Kidney epithelial cell (primary cell): ENCODE measurements around the gene SEPHS1. TPM values are rescaled to one million over a fixed set of nuclear protein-coding genes. Genes with fewer than 3 reads are reported as not detected.
A peak's percentile ranks its signal among the peaks of the same experiment; 100 is the strongest.

Experiments
- DNase-seq: peaks from one replicate; pipeline ENCODE4 v3.0.0-alpha.2; 2010; ENCODE audit warnings: low read depth
- H3K27me3 ChIP-seq: 2 replicates; pipeline ENCODE4 v1.6.0; 2011; ENCODE audit warnings: low read length; ENCODE audit not compliant: control insufficient read depth, insufficient read depth
- H3K36me3 ChIP-seq: 2 replicates; pipeline ENCODE4 v1.5.1; 2011; ENCODE audit warnings: low read length; ENCODE audit not compliant: control insufficient read depth, insufficient read depth
- H3K4me3 ChIP-seq: 2 replicates; pipeline ENCODE4 v1.5.1; 2011; ENCODE audit warnings: low read depth, mild to moderate bottlenecking, control low read depth, low read length
- total RNA-seq: library from RNA; depleted of rRNA; stranded (reverse); fragments of >200 nt; gene quantifications from 2 replicates; pipeline ENCODE4 v1.2.3, GENCODE V29; 2015
- TF ChIP-seq, protein P1 (sequence below): IDR thresholded peaks from 2 replicates; pipeline ENCODE4 v1.5.1; 2011; ENCODE audit warnings: mild to moderate bottlenecking, moderate library complexity, low read length, control low read depth, inconsistent platforms; ENCODE audit not compliant: insufficient read depth, poor library complexity, severe bottlenecking

The SEPHS1 gene
- total RNA-seq: 48.9 and 56.8 TPM in 2 replicates

- Histone ChIP-seq H3K36me3 (peaks cover 2% of the 10 kb centered on the region), H3K27me3 (peaks cover 6% of the 10 kb centered on the region), H3K4me3 (peak within 1 kb of the TSS; percentile 82)
- DNase-seq: no peak
- TF ChIP-seq, protein P1, sequence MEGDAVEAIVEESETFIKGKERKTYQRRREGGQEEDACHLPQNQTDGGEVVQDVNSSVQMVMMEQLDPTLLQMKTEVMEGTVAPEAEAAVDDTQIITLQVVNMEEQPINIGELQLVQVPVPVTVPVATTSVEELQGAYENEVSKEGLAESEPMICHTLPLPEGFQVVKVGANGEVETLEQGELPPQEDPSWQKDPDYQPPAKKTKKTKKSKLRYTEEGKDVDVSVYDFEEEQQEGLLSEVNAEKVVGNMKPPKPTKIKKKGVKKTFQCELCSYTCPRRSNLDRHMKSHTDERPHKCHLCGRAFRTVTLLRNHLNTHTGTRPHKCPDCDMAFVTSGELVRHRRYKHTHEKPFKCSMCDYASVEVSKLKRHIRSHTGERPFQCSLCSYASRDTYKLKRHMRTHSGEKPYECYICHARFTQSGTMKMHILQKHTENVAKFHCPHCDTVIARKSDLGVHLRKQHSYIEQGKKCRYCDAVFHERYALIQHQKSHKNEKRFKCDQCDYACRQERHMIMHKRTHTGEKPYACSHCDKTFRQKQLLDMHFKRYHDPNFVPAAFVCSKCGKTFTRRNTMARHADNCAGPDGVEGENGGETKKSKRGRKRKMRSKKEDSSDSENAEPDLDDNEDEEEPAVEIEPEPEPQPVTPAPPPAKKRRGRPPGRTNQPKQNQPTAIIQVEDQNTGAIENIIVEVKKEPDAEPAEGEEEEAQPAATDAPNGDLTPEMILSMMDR: no peak
Measured at GRCh38 chr10:13348216-13349017, at the start of gene SEPHS1. Gene SEPHS1 (minus strand): TSS chr10:13348293. CDS start chr10:13344950, 3,343 bp downstream.

DNA sequence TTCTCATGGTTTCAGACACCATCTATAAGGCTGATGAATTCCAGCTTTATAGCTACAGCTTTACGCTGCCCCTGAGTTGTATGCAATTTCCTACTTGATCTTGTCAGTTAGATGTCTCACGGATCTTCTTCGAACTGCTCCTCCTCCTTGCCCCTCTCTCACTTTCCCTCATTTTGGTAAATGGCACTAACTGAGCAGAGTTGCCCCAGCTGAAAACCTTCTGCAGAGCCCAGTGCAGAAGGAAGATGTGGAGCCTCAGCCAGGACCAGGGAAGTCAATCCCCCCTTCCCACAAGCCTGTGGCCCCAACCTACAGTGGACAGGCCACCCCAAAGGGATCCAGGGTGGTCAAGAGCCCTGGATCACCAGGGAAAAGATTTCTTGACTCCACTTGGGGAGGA lies 49.0 kb upstream of the SEPHS1 start:
- no peak for DNase-seq
- Histone ChIP-seq H3K27me3 (no peaks in the 10 kb centered on the region), H3K4me3 (no peak overlapping the region), H3K36me3 (no peaks in the 10 kb centered on the region)
- TF ChIP-seq, protein P1: no peak

GRCh38 chr10:13396369-13396768 lies 48.3 kb upstream of the SEPHS1 start:
- H3K4me3 ChIP-seq: no peak overlapping the region
- H3K36me3 ChIP-seq: no peaks in the 10 kb centered on the region
- TF ChIP-seq, protein P1: no peak
- H3K27me3 ChIP-seq: no peaks in the 10 kb centered on the region
- no peak for DNase-seq

DNA sequence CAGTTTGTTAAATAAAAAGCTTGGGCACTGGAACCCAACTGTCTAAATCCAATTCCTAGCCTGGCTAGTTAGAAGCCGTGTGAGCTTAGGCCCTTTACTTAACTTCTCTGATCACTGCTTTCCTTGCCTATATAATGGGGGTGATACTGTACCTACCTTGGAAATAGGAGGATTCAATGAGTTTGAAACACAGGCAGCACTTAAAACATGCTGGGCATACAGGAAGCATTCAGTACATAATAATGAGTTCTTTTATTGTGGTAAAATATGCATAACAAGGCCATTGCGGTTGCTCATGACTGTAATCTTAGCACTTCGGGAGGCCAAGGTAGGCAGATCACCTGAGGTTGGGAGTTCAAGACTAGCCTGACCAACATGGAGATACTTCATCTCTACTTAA lies 47.4 kb upstream of the SEPHS1 start:
- H3K27me3 ChIP-seq: no peaks in the 10 kb centered on the region
- TF ChIP-seq, protein P1: no peak
- no peak overlapping the region for H3K4me3 ChIP-seq
- H3K36me3 ChIP-seq: no peaks in the 10 kb centered on the region
- no peak for DNase-seq

DNA sequence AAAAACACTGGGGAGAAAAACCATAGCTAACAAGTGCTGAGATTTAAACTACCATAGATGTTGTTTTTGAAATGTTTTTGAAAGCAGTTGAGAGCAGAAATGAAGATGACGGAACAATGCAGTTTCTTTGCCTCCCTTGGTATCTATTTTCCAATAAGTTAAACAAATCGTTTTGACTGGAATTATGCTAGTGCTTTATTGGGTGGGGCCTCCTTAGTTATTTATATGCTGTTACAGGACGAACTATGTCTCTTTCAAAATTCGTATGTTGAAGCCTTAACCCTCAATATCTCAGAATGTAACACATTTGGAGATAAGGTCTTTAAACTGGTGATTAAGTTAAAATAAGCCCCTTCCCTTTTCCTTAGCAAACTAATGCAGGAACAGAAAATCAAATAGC lies 45.5 kb upstream of the SEPHS1 start:
- no peak for DNase-seq
- no peaks in the 10 kb centered on the region for H3K36me3 ChIP-seq
- H3K4me3 ChIP-seq: no peak overlapping the region
- H3K27me3 ChIP-seq: no peaks in the 10 kb centered on the region
- TF ChIP-seq, protein P1: no peak

GRCh38 chr10:13392701-13393100 lies 44.6 kb upstream of the SEPHS1 start:
- no peak overlapping the region for H3K4me3 ChIP-seq
- no peaks in the 10 kb centered on the region for H3K27me3 ChIP-seq
- H3K36me3 ChIP-seq: no peaks in the 10 kb centered on the region
- no peak for DNase-seq
- TF ChIP-seq, protein P1: no peak
